HCT116 (cell line): ENCODE measurements around the gene PI4KA. TPM values are rescaled to one million over a fixed set of nuclear protein-coding genes. Genes with fewer than 3 reads are reported as not detected.

ENCODE experiments used
- ATAC-seq: fragments of 200-7000 bp; cut with Tn5 transposase; 2 replicates; pipeline ENCODE4 v1.9.1; 2020; ENCODE audit warnings: mild to moderate bottlenecking, moderate library complexity
- BruUV-seq: library from RNA; stranded (reverse); fragments of 400-500 nt; replicated peaks from 2 replicates; lab custom pipeline; 2021; lab: Mats Ljungman, UMichigan
- CTCF ChIA-PET: fragments of 300-600 bp; sonication (Branson Sonifier 250); formaldehyde crosslinking; loops from one replicate; lab custom pipeline; 2021; ENCODE audit warnings: antibody characterized with exemption; lab: Charles Lee
- POLR2A ChIA-PET: fragments of 300-600, 350-600 bp; sonication (Branson Sonifier 250); formaldehyde crosslinking; loops from one replicate; lab custom pipeline; 2021; ENCODE audit warnings: antibody characterized with exemption; lab: Charles Lee
- RAD21 ChIA-PET, 2 experiments: fragments of 300-600 bp; sonication (Branson Sonifier 250); formaldehyde crosslinking; loops; one replicate each; lab custom pipeline; 2023; ENCODE audit warnings: low total read pairs in 2 of 2; ENCODE audit not compliant: uncharacterized antibody in 2 of 2, unreplicated experiment in 2 of 2, low non-redundant PET in 1 of 2; lab: Charles Lee
- DNase-seq: peaks from one replicate; pipeline ENCODE4 v3.0.0-alpha.2; 2010; ENCODE audit warnings: low read depth, low spot score
- H2AFZ ChIP-seq: fragments of 200-600 bp; shearing (Covaris generic), sonication (generic); 2 replicates; pipeline ENCODE4 v1.6.1; 2017; ENCODE audit warnings: low read depth, mixed run types, mixed read lengths, antibody characterized with exemption, low read length; ENCODE audit not compliant: poor library complexity, severe bottlenecking
- H3K27ac ChIP-seq: 2 replicates; pipeline ENCODE4 v1.5.1; 2012; ENCODE audit warnings: low read depth, low read length
- H3K27me3 ChIP-seq: fragments of 200-600 bp; sonication (generic); 2 replicates; pipeline ENCODE4 v1.6.1; 2016; ENCODE audit warnings: mixed run types, low read length, mixed read lengths; ENCODE audit not compliant: insufficient read depth
- H3K36me3 ChIP-seq, 2 experiments: fragments of 200-500 bp in 1 of 2; fragments of 200-600 bp in 1 of 2; sonication (Bioruptor generic) in 1 of 2; sonication (generic) in 1 of 2; 2 replicates each; pipeline versions ENCODE4 v1.5.1 to v1.6.1; 2014 to 2016; ENCODE audit warnings: low read length in 2 of 2, inconsistent platforms in 1 of 2, mixed read lengths in 1 of 2, mixed run types in 1 of 2; ENCODE audit not compliant: insufficient read depth in 2 of 2, control insufficient read depth in 1 of 2
- H3K4me1 ChIP-seq, 2 experiments: fragments of 200-600 bp in 1 of 2; sonication (generic) in 1 of 2; 2 replicates each; pipeline versions ENCODE4 v1.5.1 to v1.6.1; 2012 to 2017; ENCODE audit warnings: low read length in 2 of 2, inconsistent platforms in 1 of 2, mild to moderate bottlenecking in 1 of 2, mixed read lengths in 1 of 2, mixed run types in 1 of 2, moderate library complexity in 1 of 2; ENCODE audit not compliant: insufficient read depth in 2 of 2, control insufficient read depth in 1 of 2
- H3K4me2 ChIP-seq: fragments of 200-600 bp; sonication (generic); 2 replicates; pipeline ENCODE4 v1.6.1; 2017; ENCODE audit warnings: mixed run types, low read length, mixed read lengths
- H3K4me3 ChIP-seq, 2 experiments: fragments of 200-600 bp in 1 of 2; sonication (generic) in 1 of 2; replicated peaks in 1 of 2; 2 replicates each; pipeline ENCODE4 v1.5.1; 2011 to 2016; ENCODE audit warnings: low read length in 2 of 2, control low read depth in 1 of 2, low read depth in 1 of 2, mild to moderate bottlenecking in 1 of 2, mixed read lengths in 1 of 2, mixed run types in 1 of 2
- H3K79me2 ChIP-seq: fragments of 200-600 bp; sonication (generic); 2 replicates; pipeline ENCODE4 v1.6.1; 2017; ENCODE audit warnings: mild to moderate bottlenecking, mixed run types, low read length, moderate library complexity, mixed read lengths; ENCODE audit not compliant: insufficient read depth
- H3K9ac ChIP-seq: fragments of 200-600 bp; sonication (generic); 2 replicates; pipeline ENCODE4 v1.6.1; 2016; ENCODE audit warnings: low read length, mixed read lengths
- H3K9me2 ChIP-seq: fragments of 200-600 bp; sonication (generic), shearing (Covaris generic); 2 replicates; pipeline ENCODE4 v1.6.1; 2017; ENCODE audit warnings: mixed run types, mild to moderate bottlenecking, moderate library complexity; ENCODE audit not compliant: insufficient read depth
- H3K9me3 ChIP-seq, 2 experiments: fragments of 200-500 bp in 1 of 2; fragments of 200-600 bp in 1 of 2; sonication (Bioruptor generic) in 1 of 2; sonication (generic) in 1 of 2; 2 replicates each; pipeline ENCODE4 v1.6.1; 2014 to 2017; ENCODE audit warnings: low read length in 2 of 2, mixed read lengths in 2 of 2, inconsistent platforms in 1 of 2, low read depth in 1 of 2, mild to moderate bottlenecking in 1 of 2, mixed run types in 1 of 2, moderate library complexity in 1 of 2; ENCODE audit not compliant: control insufficient read depth in 1 of 2, insufficient read depth in 1 of 2
- H4K20me1 ChIP-seq: fragments of 200-600 bp; sonication (generic), shearing (Covaris generic); 2 replicates; pipeline ENCODE4 v1.6.1; 2017; ENCODE audit warnings: mixed run types, mild to moderate bottlenecking, moderate library complexity; ENCODE audit not compliant: insufficient read depth
- CEBPB ChIP-seq: IDR thresholded peaks from 2 replicates; pipeline ENCODE4 v1.6.1; 2012; ENCODE audit warnings: low read depth
- EGR1 ChIP-seq: IDR thresholded peaks from 2 replicates; pipeline ENCODE4 v1.6.1; 2012; ENCODE audit warnings: low read depth
- ELF1 ChIP-seq: IDR thresholded peaks from 2 replicates; pipeline ENCODE4 v1.6.1; 2012; ENCODE audit warnings: low read depth, borderline replicate concordance
- EZH2 ChIP-seq: fragments of 200-600 bp; sonication (generic); IDR thresholded peaks from 2 replicates; pipeline ENCODE4 v1.6.1; 2017; ENCODE audit warnings: antibody characterized with exemption, mixed run types
- EZH2phosphoT487 ChIP-seq: fragments of 200-600 bp; IDR thresholded peaks from 2 replicates; pipeline ENCODE4 v1.6.1; 2018; ENCODE audit warnings: antibody characterized with exemption, borderline replicate concordance
- FOSL1 ChIP-seq: IDR thresholded peaks from 2 replicates; pipeline ENCODE4 v1.6.1; 2012; ENCODE audit warnings: low read depth
- JUND ChIP-seq: IDR thresholded peaks from 2 replicates; pipeline ENCODE4 v1.6.1; 2012
- POLR2AphosphoS5 ChIP-seq: IDR thresholded peaks from 2 replicates; pipeline ENCODE4 v1.6.1; 2011; ENCODE audit warnings: mild to moderate bottlenecking, low read depth, low read length, moderate library complexity
- SIN3A ChIP-seq: IDR thresholded peaks from 2 replicates; pipeline ENCODE4 v1.6.1; 2012; ENCODE audit warnings: low read depth
- SP1 ChIP-seq: IDR thresholded peaks from 2 replicates; pipeline ENCODE4 v1.6.1; 2012; ENCODE audit warnings: low read depth
- SRF ChIP-seq: IDR thresholded peaks from 2 replicates; pipeline ENCODE4 v1.6.1; 2012; ENCODE audit warnings: low read depth
- TCF7L2 ChIP-seq: IDR thresholded peaks from 2 replicates; pipeline ENCODE4 v1.7.0; 2011; ENCODE audit warnings: borderline replicate concordance, inconsistent platforms; ENCODE audit not compliant: insufficient read depth, insufficient read length; ENCODE audit errors: extremely low read depth
- YY1 ChIP-seq: IDR thresholded peaks from 2 replicates; pipeline ENCODE4 v1.6.1; 2011; ENCODE audit warnings: low read length, low read depth, moderate library complexity, mild to moderate bottlenecking; ENCODE audit not compliant: insufficient replicate concordance; ENCODE audit errors: extremely low read depth
- ZBTB33 ChIP-seq: IDR thresholded peaks from 2 replicates; pipeline ENCODE4 v1.6.1; 2011; ENCODE audit warnings: mild to moderate bottlenecking, low read length, moderate library complexity; ENCODE audit not compliant: insufficient replicate concordance; ENCODE audit errors: extremely low read depth
- ZNF274 ChIP-seq: fragments of 200-500 bp; sonication (Bioruptor generic); IDR thresholded peaks from 2 replicates; pipeline ENCODE4 v1.6.1; 2014; ENCODE audit warnings: mild to moderate bottlenecking, low read depth, low read length, inconsistent platforms
- intact Hi-C: fragments of 100-400 bp; cut with micrococcal nuclease; formaldehyde crosslinking; loops from 2 replicates; pipeline ENCODE4 v1.10.0; 2022
- total RNA-seq: library from RNA; stranded (reverse); gene quantifications from one replicate; pipeline ENCODE4 v1.2.1, GENCODE V29; 2021; ENCODE audit not compliant: unreplicated experiment
- TF ChIP-seq, protein P1 (sequence below): IDR thresholded peaks from 2 replicates; pipeline ENCODE4 v1.6.1; 2012

The PI4KA gene
- total RNA-seq, 1 experiment from 2014 or later, result 59.6 TPM

- H4K20me1 ChIP-seq, result no peaks in the 10 kb centered on the region
- TF ChIP-seq CEBPB (peak; percentile 47; the same call in 1 of the 2 replicates), FOSL1 (peak; percentile 47; the same call in 1 of the 2 replicates), ZBTB33 (no peak), JUND (0 out of 2 replicates have a peak, but pooled peaks have one; percentile 38), EGR1 (no peak), SIN3A (no peak), POLR2AphosphoS5 (no peak)
- ATAC-seq, result peak; percentile 75
- no peak overlapping the region for H3K4me3 ChIP-seq
- RAD21 ChIA-PET, result no interaction called here
- H3K79me2 ChIP-seq, result no peaks in the 10 kb centered on the region
- H3K36me3 ChIP-seq, result peaks cover 6 to 21% of the 10 kb centered on the region in 2 experiments; a peak in 3 of 4 replicates
- CTCF ChIA-PET, result no interaction called here
- no peak overlapping the region for H3K9ac ChIP-seq
- H3K4me1 ChIP-seq, result peaks cover 10 to 23% of the 10 kb centered on the region in 2 experiments
- H3K27me3 ChIP-seq, result no peaks in the 10 kb centered on the region
- no peaks in the 10 kb centered on the region for H3K9me3 ChIP-seq
- POLR2A ChIA-PET, result interaction anchor here (0.6 kb wide), 1 partner anchor 121 kb away, joined by 3 read pairs; no protein-coding TSS in a partner anchor
- peak overlapping the region; percentile 52 for H3K4me2 ChIP-seq
- no peaks in the 10 kb centered on the region for H3K9me2 ChIP-seq
- BruUV-seq, result no TSS peak
- H3K27ac ChIP-seq, result peak overlapping the region; percentile 5; the same call in 1 of the 2 replicates
- H2AFZ ChIP-seq, result no peak overlapping the region
- intact Hi-C loops, result no loop called here
- DNase-seq, result peak; percentile 8
These were observed 51.3 kb downstream of the PI4KA start for GRCh38 chr22:20807315-20807752.

GRCh38 chr22:20805972-20806471, 52.6 kb downstream of the PI4KA start:
- peak overlapping the region; percentile 38; the same call in 1 of the 2 replicates for H3K4me2 ChIP-seq
- intact Hi-C loops, result no loop called here
- no peak overlapping the region for H3K4me3 ChIP-seq
- CTCF ChIA-PET, result interaction anchor here (1.2 kb wide), 1 partner anchor 80 kb away, joined by 3 read pairs; no protein-coding TSS in a partner anchor
- no peaks in the 10 kb centered on the region for H4K20me1 ChIP-seq
- no peak for DNase-seq
- peaks cover 10 to 23% of the 10 kb centered on the region in 2 experiments for H3K4me1 ChIP-seq
- peaks cover 11 to 24% of the 10 kb centered on the region in 2 experiments; a peak in 3 of 4 replicates for H3K36me3 ChIP-seq
- TF ChIP-seq ZNF274 (no peak), SIN3A (no peak), SP1 (no peak), EZH2phosphoT487 (no peak), SRF (no peak), TCF7L2 (no peak), EGR1 (no peak), EZH2 (no peak), YY1 (no peak), ELF1 (no peak)
- TF ChIP-seq, protein P1, sequence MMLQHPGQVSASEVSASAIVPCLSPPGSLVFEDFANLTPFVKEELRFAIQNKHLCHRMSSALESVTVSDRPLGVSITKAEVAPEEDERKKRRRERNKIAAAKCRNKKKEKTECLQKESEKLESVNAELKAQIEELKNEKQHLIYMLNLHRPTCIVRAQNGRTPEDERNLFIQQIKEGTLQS, result no peak
- TF ChIP-seq, all 23 proteins: peak for 0
- H3K79me2 ChIP-seq, result no peaks in the 10 kb centered on the region
- H2AFZ ChIP-seq, result no peak overlapping the region
- no peaks in the 10 kb centered on the region for H3K9me3 ChIP-seq
- BruUV-seq, result no TSS peak
- no peak for ATAC-seq
- ChIA-PET POLR2A (no interaction called here), RAD21 (no interaction called here)
- H3K27ac ChIP-seq, result peak overlapping the region; percentile 0; the same call in 1 of the 2 replicates
- H3K9me2 ChIP-seq, result no peaks in the 10 kb centered on the region
- no peak overlapping the region for H3K9ac ChIP-seq
- no peaks in the 10 kb centered on the region for H3K27me3 ChIP-seq
